Globus pallidus (tissue), 1 donor: ENCODE data around the gene TMEM126A.
A peak's percentile ranks its signal among the peaks of the same experiment; 100 is the strongest.
"Not testable (repeated sequence)": the region's sequence is repeated elsewhere in the genome, so short reads cannot be mapped to it uniquely, and the experiment has no call there.

Experiments used
- DNase-seq: peaks from one replicate; pipeline ENCODE4 v3.0.0-alpha.2; 2015; ENCODE audit warnings: low spot score

Gene TMEM126A

DNA sequence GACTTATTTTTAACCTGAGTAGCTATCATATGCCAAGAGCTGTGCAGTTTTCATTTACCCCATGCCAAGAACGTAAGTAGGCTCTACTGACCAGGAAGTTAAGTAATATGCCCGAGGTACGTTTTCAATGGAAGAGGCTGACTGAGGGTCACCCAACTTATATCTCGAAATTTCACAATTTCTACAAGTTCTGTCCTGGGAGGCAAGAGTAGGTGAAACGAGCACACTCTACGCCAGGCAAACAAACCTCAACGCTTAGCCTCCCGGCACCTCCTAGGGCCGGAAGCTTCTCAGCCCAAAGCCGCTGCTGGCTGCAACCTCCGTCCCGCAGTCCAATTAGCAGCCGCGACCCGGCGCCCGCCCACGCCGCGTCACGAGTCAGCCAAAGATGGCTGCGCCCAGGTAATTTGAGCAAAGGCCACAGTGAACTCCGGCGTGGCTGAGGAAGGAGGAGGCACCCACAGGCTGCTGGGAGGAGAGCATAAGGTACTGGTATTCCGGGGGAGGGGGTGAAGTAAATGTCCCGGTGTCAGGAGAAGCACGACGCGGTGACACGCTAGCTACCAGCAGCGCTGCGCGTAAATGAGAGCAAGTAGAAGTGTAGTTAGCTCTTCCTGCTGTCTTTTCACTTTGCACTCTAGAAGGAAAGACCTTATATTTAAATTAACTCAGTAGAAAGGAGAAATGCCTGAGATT, at the start of gene TMEM126A:
Gene TMEM126A, plus strand, starts transcription at position 364 of the 696 bp plus-strand sequence. CDS start 2,289 bp downstream, outside the sequence.
- peak; percentile 83 for DNase-seq

DNA sequence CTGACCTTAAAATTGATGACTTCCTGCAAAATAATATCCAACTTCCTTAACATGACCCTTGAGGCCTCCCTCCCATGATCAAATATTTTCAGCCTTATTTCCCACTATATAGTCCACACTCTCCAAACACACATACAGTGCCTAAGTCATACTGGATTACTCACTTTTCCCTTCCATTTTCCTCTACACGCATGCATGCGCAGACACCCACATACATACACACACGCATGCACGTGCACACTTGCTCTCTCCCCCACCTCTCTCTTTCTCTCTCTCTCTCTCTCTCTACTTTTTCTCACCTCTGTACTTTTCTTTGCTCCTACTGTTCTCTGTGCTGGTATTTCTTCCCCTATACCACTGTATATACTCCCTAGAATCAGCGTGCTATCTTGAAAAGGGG, 48.7 kb upstream of the TMEM126A start:
- DNase-seq = no peak

DNA sequence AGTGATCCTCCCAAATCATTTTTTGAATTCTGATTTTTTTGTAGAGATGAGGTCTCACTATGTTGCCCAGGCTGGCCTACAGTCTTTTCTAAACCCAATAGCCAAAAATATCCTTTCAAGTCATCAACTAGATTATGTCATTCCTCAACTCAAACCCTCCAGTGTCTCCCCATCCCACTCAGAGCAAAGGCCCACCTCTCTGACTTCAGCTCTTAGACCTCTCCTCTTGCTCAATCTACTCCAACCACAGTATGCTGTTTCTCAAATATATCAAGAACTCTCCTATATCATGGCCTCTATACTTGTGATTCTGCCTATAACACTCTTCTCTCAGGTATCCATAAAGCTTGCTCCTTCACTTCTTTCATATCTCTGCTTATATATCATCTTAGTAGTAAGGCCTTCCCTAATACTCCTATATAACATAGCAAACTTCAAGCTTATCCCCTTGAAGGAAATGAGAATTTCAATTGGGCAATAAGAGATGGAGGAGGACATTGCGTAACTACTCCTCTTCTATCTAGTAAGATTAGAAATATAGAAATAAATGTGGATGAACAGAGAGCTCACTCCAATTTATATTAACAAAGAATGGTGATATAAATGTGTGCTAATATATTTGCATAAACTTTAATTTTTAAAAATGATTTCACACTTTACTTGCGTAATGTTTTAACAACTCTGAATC, 45.1 kb upstream of the TMEM126A start:
- no peak for DNase-seq

DNA sequence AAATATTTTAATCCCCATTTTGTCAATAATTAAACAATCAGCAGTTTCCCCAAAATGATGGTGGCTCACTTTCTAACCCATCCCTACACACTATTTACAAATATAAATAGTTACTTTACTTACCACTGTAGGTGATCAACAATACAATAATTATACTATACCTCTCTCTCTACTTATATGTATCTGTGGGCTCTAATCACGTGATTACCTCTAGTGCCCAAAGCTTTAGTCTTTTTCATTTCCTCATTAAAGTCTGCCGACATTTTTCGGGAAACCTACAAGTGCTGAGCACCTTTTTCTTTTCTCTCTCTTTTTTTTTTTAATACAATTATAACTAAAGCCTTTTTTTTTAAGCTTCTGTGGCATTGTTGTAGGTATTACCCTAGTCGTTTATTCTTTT, 44.5 kb upstream of the TMEM126A start:
- DNase-seq = no peak

DNA sequence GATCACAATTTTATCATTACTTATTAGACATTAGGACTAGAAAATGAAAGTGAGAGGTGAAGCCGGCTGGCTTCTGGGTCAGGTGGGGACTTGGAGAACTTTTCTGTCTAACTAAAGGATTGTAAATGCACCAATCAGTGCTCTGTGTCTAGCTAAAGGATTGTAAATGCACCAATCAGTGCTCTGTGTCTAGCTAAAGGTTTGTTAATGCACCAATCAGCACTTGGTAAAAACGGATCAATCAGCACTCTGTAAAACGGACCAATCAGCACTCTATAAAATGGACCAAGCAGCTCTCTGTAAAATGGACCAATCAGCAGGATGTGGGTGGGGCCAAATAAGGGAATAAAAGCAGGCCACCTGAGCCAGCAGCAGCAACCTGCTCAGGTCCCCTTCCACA, 41.5 kb upstream of the TMEM126A start:
- DNase-seq = not testable (repeated sequence)

DNA sequence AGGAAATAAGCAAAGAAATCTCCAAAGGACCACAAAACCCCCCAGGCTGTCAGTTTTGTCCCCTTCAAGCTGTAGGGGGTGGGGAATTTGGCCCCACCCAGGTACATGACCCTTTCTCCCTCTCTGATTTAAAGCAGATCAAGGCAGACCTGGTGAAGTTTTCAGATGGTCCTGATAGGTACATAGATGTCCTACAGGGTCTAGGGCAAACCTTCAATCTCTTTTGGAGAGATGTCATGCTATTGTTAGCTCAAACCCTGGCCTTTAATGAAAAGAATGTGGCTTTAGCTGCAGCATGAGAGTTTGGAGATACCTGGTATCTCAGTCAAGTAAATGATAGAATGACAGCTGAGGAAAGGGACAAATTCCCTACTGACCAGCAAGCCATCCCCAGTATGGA, 39.1 kb upstream of the TMEM126A start:
- not testable (repeated sequence) for DNase-seq

DNA sequence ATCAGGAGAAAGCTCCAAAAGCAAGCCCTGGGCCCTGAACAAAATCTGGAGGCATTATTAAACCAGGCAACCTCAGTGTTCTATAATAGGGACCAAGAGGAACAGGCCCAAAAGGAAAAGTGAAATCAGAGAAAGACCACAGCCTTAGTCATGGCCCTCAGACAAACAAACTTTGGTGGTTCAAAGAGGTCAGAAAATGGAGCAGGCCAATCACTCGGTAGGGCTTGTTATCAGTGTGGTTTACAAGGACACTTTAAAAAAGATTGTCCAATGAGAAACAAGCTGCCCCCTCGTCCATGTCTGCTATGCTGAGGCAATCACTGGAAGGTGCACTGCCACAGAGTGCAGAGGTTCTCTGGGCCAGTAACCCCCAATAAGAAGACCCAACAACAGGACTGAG, 38.5 kb upstream of the TMEM126A start:
- DNase-seq = not testable (repeated sequence)

DNA sequence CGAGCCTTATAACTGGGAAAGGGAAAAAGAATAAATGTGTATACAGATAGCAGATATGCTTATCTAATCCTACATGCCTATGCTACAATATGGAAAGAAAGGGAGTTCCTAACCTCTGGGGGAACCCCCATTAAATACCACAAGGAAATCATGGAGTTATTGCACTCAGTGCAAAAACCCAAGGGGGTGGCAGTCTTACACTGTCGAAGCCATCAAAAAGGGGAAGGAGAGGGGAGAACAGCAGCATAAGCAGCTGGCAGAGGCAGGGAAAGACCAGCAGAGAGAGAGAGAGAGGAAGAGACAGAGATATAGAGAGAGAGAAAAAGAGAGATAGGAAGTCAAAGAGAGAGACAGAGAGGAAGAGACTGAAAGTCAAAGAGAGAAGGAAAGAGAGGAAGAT, 36.1 kb upstream of the TMEM126A start:
- not testable (repeated sequence) for DNase-seq

DNA sequence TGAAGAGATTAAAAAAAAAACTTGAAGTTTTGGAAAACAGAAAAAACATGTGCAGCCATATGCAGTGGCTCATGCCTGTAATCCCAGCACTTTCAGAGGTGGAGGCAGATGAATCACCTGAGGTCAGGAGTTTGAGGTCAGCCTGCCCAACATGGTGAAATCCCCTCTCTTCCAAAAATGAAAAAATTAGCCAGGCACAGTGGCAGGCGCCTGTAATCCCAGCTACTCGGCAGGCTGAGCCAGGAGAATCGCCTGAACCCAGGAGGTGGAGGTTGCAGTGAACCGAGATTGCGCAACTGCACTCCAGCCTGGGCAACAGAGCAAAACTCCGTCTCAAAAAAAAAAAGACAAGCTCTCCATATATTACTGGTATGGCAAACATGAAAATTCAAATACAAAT, 28.3 kb upstream of the TMEM126A start:
- no peak for DNase-seq

DNA sequence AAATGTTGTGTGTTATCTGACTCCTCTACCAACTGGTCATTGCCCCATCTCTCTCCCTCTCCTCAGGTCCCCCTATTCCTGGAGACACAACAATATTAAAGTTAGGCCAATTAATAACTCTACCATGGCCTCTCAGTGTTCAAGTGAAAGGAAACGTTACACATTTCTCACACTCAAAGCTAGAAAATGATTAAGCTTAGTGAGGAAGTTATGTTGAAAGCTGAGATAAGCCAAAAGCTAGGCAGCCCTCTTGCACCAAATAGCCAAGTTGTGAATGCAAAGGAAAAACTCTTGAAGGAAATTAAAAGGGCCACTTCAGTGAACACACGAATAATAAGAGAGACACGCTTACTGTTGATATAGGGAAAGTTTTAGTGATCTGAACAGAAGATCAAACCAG, 27.5 kb upstream of the TMEM126A start:
- no peak for DNase-seq

DNA sequence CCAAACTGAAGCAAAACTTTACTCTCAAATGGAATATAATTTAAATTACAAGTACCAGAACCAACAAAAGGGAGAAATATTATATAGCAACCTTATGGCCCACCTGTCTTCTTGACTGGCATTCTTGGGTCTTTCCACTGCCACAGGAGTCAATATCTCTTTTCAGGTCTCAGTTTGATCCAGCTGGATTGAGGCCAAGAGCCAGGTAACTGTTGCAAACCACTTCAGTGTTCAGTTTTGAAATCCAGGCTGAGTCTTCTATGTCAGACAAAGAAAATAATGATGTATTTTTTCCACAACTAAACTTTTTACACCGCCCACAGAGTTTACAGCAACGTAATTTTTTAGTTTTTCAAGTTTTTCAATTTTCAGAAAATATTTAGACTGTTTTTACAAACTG, 21.3 kb upstream of the TMEM126A start:
- DNase-seq = no peak

DNA sequence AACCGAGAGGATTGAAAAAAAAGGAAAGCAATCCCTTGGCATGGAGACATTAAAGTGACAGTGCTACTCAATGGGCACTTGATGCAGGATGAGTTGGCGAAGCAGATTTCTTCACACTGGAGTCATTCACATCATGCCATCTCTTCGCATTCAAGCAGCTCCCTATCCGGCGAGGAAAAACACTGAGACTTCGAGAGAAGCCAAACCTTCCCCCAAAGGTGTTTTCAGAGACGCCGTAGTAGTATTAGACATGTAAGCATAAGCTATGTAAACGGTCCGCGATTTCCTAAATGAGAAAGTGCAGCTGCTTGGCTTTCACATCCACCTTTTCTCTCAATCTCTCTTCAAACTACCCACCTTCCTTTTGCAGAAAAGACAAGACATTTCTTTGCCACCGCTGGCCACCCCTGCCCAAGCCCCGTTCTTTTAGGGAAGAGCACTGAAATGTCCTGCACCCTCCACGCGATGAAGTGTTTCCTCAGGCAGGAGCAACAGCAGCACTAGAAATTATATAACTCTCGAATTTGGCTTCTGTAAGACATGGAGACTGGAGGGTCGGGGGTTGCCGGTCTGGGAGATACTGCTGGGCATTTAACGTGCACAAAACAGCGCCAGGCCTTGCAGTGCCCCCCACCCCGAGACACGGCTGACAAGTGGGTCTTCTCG, 20.3 kb upstream of the TMEM126A start, which contains the start of gene DLG2:
Gene DLG2, minus strand, starts transcription at position 13 of the 666 bp plus-strand sequence.
- peak; percentile 63 for DNase-seq

DNA sequence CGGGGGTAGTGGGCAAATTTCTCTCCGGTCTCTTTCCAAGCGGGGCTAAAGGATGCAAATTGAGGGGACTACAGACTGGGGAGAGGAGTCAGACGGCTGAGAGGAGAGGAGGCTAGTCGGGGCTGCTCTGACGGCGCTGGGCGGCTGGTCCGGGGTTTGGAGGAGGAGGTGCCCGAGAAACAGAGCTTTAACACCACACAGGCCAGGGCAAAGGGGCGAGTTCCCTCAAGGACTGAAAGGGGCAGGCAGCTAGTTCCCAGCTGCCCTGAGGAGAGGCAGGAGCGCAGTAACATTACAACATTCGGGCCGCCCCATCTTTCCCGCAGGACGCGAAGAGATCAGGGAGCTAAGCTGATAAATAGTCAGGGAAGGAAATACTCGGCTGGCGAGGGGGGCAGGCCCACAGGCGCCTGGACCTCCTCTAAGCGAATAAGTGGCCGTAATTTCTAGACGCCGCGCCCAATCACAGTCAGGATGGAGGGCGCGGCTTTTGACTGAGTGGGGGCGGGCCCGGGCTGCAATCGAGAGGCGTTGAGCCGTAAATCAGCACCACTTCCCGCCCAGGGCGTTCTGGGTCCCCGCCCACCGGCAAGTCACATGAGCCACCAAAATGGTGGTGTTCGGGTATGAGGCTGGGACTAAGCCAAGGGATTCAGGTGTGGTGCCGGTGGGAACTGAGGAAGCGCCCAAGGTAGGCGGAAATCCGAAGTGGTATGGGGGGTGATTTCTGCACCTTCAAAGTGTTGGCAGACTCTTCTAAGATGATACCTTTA, 19.6 kb upstream of the TMEM126A start, which contains the start of gene TMEM126B:
Gene TMEM126B, plus strand, starts transcription at position 596 of the 773 bp plus-strand sequence. Its CDS starts 15 bp downstream, at position 611.
- peak; percentile 99 for DNase-seq

DNA sequence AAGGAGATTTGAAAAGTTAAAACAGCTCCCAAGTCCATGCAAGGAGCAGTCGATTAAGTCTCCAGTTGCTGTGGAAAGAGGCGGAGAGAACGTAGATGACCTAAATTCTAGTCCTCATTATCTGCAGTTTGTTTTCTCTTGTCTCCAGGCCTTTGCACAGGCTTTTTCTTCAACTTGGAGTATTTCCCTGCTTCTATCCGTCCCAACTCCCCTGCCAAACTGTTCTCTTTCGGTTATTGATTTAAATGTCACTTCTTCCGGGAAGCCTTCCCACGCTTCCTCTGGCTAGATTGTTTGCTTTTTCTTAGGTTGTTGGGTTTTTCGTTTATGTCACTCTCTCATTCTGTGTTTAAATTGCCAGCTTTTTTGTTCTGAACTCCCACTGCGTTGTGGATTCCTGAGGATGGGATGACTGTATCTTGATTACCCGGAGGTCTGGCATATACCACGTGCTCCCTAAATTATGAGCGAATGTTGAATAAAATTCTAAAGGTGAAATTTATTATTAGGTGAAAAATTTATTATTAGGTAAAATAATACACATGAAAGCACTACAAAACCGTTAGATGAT, 18.9 kb upstream of the TMEM126A start:
- DNase-seq = no peak

DNA sequence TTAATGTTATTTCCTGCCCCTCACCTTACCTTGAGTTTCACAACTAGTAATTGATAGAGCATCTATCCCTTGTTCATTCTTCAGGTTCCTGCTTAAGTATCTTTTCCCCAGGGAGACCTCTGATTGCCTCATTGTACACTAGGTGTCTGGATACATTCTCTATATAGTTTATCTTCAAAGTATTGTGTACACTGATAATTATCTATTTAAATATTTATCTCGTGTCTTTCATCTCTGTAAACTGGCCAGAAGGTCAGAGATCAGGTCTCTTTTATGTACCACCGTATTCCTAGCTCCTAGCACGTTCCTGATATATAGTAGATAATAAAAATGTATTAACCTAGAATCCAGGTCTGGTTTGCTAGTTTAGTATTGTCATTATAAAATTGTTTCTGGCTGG, 13.0 kb upstream of the TMEM126A start:
- no peak for DNase-seq

DNA sequence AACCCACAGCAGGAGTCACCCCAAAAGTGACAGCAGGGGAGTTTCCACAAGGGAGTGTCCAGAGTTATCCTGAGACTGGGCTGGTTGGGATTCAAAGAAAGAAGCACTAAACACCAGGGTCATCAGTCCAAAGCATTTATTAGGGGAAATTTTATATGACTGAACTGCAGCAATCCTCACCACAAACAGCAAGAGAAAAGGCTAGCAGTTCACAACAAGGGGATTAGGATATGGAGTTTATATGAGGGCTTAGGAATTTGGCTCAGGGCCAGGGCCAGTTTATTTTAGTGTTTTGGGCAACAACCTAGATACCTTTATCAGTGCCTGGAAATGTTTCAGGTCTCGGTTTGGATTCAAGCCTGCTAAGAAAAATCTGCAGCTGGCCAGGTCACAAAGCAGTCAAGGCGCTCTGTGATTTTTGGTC, 4.6 kb upstream of the TMEM126A start:
- DNase-seq = no peak

DNA sequence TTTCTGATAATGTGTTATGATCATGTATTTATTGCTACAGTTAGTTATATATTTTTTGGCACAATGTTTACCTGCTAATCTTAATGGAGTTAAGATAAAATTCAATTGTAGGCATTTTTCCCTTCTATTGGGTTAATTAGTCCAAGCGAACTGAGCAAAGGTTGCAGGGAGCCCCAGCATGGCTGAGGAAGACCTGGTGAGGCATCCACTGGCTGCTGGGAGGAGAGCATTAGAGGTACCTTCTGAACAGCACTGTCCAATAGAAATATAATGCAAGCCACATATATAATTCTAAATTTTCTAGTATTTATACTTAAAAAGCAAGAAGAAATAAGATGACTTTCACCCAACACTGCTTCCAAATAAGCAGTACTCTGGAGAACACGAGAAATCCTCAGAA, 689 bp upstream of the TMEM126A start:
- DNase-seq = no peak

DNA sequence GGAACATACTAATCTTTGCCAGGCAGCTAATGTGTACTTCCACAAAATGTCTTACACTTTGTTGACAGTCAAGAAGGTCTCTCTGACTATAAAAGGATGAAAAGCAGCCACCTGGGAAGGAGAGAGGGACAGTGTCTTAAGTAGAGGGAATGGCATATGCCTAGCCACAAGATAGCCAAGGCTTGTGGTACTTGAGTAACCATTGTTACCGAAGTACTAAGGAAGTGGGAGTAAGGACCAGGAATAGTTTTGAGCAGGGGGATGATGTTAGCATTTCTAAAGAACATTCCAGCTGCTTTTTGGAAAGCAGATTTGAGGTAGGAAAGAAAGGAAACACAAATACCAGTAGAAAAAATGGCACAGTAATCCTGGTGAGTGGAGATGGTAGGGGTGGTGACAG, 3.4 kb downstream of the TMEM126A start:
- DNase-seq = no peak

DNA sequence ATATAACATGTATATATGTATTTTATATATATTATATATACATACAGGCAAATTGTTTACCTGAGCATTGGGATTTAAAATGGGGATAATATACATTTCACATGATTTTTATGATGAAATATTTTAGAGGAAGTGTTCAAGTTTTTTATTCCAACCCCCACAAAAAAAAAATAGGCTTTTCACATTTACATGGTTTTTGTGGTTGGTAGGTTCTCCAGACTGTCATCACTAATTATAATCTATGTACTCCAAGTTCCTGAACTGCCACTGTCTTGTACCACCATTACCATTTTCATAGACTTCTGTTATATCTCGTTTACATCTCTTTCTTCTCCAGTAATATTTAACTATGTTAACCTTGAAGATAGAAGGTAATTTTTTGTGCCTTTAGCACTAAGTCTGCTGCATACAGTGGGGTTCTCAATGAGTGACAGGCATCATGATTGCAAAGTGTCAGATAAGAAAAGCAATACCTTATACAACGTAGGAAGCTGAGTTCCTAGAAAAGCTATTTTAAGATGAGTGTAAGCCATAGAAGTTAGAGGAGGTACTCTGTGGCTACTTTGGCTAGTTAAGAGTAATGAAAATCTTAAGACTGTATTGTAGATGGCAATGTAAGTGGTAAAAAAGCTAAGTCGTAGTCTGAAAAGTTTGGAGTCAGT, 5.2 kb downstream of the TMEM126A start:
- DNase-seq = no peak

DNA sequence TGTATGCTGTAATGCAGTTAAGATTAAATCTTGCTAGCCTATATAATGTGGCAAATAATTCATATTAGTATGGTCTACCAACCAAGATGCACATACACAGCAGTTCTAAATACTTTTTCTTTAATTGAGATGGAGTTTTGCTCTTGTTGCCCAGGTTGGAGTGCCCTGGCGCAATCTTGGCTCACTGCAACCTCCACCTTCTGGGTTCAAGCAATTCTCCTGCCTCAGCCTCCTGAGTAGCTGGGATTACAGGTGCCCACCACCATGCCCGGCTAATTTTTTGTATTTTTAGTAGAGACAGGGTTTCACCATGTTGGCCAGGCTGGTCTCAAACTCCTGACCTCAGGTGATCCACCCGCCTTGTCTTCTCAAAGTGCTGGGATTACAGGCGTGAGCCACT, 6.6 kb downstream of the TMEM126A start:
- not testable (repeated sequence) for DNase-seq

DNA sequence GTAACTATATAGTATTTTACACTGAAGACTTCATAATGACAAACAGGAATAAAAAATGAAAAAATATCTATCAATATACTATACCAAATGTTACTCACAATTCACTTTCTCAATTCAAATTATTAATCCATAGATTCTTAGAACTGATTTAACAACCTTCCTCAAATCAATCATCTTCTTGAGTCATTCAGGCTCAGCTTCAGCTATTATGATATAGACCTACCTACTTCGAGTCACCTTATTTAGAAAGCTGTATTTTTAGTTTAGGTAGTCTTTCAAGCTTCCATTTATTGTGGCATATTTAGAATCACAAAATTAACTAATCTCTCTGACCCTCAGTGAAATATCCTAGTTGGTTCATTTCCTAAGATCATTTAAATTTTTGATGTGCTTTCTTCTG, 9.0 kb downstream of the TMEM126A start:
- no peak for DNase-seq
